GM12873 (cell line): Measurements from ENCODE around the gene ATE1.

Source experiments
- CTCF ChIP-seq: IDR thresholded peaks from 2 replicates; pipeline ENCODE4 v1.5.1; 2012; ENCODE audit warnings: low read depth, mild to moderate bottlenecking, moderate library complexity, low read length, control low read depth; ENCODE audit not compliant: insufficient read depth; ENCODE audit errors: missing control alignments

The ATE1 gene

GRCh38 chr10:121734589-121735045 is 193.2 kb downstream of the ATE1 start:
- TF ChIP-seq CTCF: peak; percentile 61

- no peak for TF ChIP-seq CTCF
Measured at GRCh38 chr10:121732656-121733445, 195.0 kb downstream of the ATE1 start.

GRCh38 chr10:121732172-121732571 is 195.7 kb downstream of the ATE1 start:
- no peak for TF ChIP-seq CTCF

GRCh38 chr10:121724282-121724681 is 203.5 kb downstream of the ATE1 start:
- TF ChIP-seq CTCF: no peak

- TF ChIP-seq CTCF: no peak
Measured at GRCh38 chr10:121722665-121723064, 205.2 kb downstream of the ATE1 start.

GRCh38 chr10:121721257-121721656 is 206.6 kb downstream of the ATE1 start:
- TF ChIP-seq CTCF: no peak

- no peak for TF ChIP-seq CTCF
Measured at GRCh38 chr10:121715969-121716368, 211.9 kb downstream of the ATE1 start.
